Myocyte (in vitro differentiated cells): Measurements from ENCODE around the gene ARMC3. TPM values are rescaled to one million over a fixed set of nuclear protein-coding genes. Genes with fewer than 3 reads are reported as not detected.

Experiments
- DNase-seq: peaks from one replicate; pipeline ENCODE4 v3.0.0-alpha.2; 2012; ENCODE audit warnings: low read depth
- total RNA-seq: library from RNA; depleted of rRNA; stranded (reverse); fragments of >200 nt; gene quantifications from 2 replicates; pipeline ENCODE4 v1.2.3, GENCODE V29; 2014

The ARMC3 gene
- total RNA-seq, 1 donor from 2014 or later, result not detected

GRCh38 chr10:22988581-22989360 is 60.9 kb downstream of the ARMC3 start:
- DNase-seq, result peak; percentile 79

- DNase-seq, result no peak
These were observed 62.6 kb downstream of the ARMC3 start for GRCh38 chr10:22990443-22990842.

GRCh38 chr10:22992075-22992474 is 64.2 kb downstream of the ARMC3 start:
- no peak for DNase-seq

GRCh38 chr10:22992621-22993020 is 64.8 kb downstream of the ARMC3 start:
- no peak for DNase-seq

- DNase-seq, result no peak
These were observed 65.5 kb downstream of the ARMC3 start for GRCh38 chr10:22993314-22993713.

GRCh38 chr10:22997096-22997495 is 69.2 kb downstream of the ARMC3 start:
- DNase-seq, result peak; percentile 30

GRCh38 chr10:22998091-22998490 is 70.2 kb downstream of the ARMC3 start:
- DNase-seq, result no peak

- DNase-seq, result no peak
These were observed 72.1 kb downstream of the ARMC3 start for GRCh38 chr10:22999942-23000341.

- no peak for DNase-seq
These were observed 74.2 kb downstream of the ARMC3 start for GRCh38 chr10:23001901-23002516.

- DNase-seq, result no peak
These were observed 77.3 kb downstream of the ARMC3 start for GRCh38 chr10:23005150-23005549.

GRCh38 chr10:23013581-23014335 is 85.9 kb downstream of the ARMC3 start:
- DNase-seq, result no peak

- no peak for DNase-seq
These were observed 87.3 kb downstream of the ARMC3 start for GRCh38 chr10:23015021-23015707.

- DNase-seq, result no peak
These were observed 88.8 kb downstream of the ARMC3 start for GRCh38 chr10:23016636-23017035.

GRCh38 chr10:23019633-23020032 is 91.8 kb downstream of the ARMC3 start:
- DNase-seq, result no peak

- DNase-seq, result no peak
These were observed 93.6 kb downstream of the ARMC3 start for GRCh38 chr10:23021430-23021829.

GRCh38 chr10:23024002-23024401 is 96.1 kb downstream of the ARMC3 start:
- no peak for DNase-seq

GRCh38 chr10:23031318-23031717 is 103.5 kb downstream of the ARMC3 start:
- peak; percentile 67 for DNase-seq

GRCh38 chr10:23034790-23035189 is 106.9 kb downstream of the ARMC3 start:
- DNase-seq, result no peak

- DNase-seq, result no peak
These were observed 107.7 kb downstream of the ARMC3 start for GRCh38 chr10:23035569-23035968.

GRCh38 chr10:23037152-23037551 is 109.3 kb downstream of the ARMC3 start:
- DNase-seq, result no peak

GRCh38 chr10:23037561-23037960 is 109.7 kb downstream of the ARMC3 start:
- no peak for DNase-seq

- no peak for DNase-seq
These were observed 110.3 kb downstream of the ARMC3 start for GRCh38 chr10:23038172-23038571.
